Measurements from ENCODE around the gene APBA3. TPM values are rescaled to one million over a fixed set of nuclear protein-coding genes. Genes with fewer than 3 reads are reported as not detected.

APBA3 gene
- total RNA-seq, 3 donors from 2014 or later (not counting 1 experiment from before 2014, with no cell fraction given) = 39.9 to 53.6 (median 43.8) TPM

DNA sequence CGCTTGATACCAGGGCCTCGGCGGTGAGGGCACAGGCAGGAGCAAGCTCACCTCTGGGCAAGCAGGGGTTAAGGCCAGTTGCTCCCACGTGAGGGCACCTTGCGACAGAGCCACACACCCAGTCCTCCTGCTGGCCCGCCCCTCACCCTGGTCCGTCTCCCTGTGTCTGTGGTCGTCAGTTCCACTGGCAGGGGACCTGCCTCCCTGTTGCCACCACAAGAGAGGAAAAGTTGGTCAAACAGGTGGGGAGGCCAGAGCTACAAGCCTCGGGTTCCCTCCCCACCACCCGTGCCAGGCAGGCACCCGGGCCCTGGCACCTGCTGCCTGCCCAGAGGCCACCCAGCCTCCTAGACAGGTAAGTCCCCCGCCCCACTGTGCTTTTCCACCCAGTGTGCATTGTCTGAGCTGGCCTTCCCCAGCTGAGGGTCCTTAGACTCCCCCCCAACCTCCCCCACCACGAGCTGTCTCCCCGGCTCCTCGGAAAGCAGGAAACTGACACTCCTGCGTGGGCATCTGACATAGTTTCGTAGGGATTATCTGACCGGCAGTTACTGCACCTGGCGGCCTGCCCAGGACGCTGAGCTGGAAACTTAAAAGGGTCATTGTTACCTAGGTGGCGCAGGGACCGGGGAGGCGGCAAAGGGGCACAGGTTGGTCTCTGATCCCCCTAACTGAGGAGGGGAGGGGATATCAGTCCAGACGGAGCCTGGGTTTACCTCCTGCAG lies 53.1 kb downstream of the APBA3 start, which contains the start of gene TJP3:
TJP3 (plus strand) TSS at position 178 of the 725 bp plus-strand sequence. CDS start 20,049 bp downstream, outside the sequence.
- no peak within 1 kb of the TSS for H3K27ac Mint-ChIP-seq
- no peaks in the 10 kb centered on the region for H3K36me3 Mint-ChIP-seq
- no peaks in the 10 kb centered on the region for H3K27me3 ChIP-seq (ENCODE audit: control insufficient read depth, insufficient read depth, low read length)
- ATAC-seq (no peak), DNase-seq (no peak)
- H3K27me3 Mint-ChIP-seq (ENCODE audit: low read depth in 2 of 2) = no peaks in the 10 kb centered on the region
- WGBS (ENCODE audit: insufficient coverage) = 40% methylated on average over 24 of the region's 24 CpGs
- no peak within 1 kb of the TSS for H3K4me3 Mint-ChIP-seq
- intact Hi-C loops (cut with micrococcal nuclease) = no loop called here
- peaks cover 0 to 8% of the 10 kb centered on the region in 2 donors for H3K4me1 Mint-ChIP-seq
- TF ChIP-seq, protein P1, sequence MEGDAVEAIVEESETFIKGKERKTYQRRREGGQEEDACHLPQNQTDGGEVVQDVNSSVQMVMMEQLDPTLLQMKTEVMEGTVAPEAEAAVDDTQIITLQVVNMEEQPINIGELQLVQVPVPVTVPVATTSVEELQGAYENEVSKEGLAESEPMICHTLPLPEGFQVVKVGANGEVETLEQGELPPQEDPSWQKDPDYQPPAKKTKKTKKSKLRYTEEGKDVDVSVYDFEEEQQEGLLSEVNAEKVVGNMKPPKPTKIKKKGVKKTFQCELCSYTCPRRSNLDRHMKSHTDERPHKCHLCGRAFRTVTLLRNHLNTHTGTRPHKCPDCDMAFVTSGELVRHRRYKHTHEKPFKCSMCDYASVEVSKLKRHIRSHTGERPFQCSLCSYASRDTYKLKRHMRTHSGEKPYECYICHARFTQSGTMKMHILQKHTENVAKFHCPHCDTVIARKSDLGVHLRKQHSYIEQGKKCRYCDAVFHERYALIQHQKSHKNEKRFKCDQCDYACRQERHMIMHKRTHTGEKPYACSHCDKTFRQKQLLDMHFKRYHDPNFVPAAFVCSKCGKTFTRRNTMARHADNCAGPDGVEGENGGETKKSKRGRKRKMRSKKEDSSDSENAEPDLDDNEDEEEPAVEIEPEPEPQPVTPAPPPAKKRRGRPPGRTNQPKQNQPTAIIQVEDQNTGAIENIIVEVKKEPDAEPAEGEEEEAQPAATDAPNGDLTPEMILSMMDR (IDR thresholded peaks at IDR 0.05) = no peak
- H3K4me3 ChIP-seq (ENCODE audit: low read length) = no peak within 1 kb of the TSS
- H3K9me3 ChIP-seq (ENCODE audit: control insufficient read depth, insufficient read depth, low read length) = no peaks in the 10 kb centered on the region
- no peaks in the 10 kb centered on the region for H3K9me3 Mint-ChIP-seq
- peaks cover 3% of the 10 kb centered on the region for H3K4me1 ChIP-seq (ENCODE audit: control insufficient read depth, insufficient read depth, low read length)
- no peak within 1 kb of the TSS for H3K27ac ChIP-seq (ENCODE audit: low read length)
- H3K36me3 ChIP-seq (ENCODE audit: control insufficient read depth, insufficient read depth, low read length) = no peaks in the 10 kb centered on the region

DNA sequence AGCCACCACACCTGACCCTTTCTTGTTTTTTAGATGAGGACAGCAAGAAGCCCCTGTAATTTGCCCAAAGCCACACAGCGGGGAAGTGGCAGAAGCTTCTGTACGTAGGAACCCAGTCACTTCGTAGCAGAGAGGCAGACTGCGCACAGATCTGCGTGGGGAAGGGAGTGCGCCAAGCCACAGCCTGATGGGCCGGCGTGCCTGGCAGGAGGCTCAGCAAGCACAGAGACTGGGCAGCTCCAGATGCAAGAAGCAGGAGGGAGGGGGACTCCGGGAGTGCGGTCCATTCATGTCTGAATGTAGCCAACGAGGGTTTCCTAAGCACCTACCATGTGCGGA lies 53.7 kb downstream of the APBA3 start:
- 84% methylated on average over 12 of the region's 12 CpGs for WGBS (ENCODE audit: insufficient coverage)
- Histone ChIP-seq H3K27ac (ENCODE audit: low read length) (no peak overlapping the region), H3K36me3 (ENCODE audit: control insufficient read depth, insufficient read depth, low read length) (no peaks in the 10 kb centered on the region), H3K4me3 (ENCODE audit: low read length) (no peak overlapping the region), H3K27me3 (ENCODE audit: control insufficient read depth, insufficient read depth, low read length) (no peaks in the 10 kb centered on the region), H3K9me3 (ENCODE audit: control insufficient read depth, insufficient read depth, low read length) (no peaks in the 10 kb centered on the region), H3K4me1 (ENCODE audit: control insufficient read depth, insufficient read depth, low read length) (peaks cover 3% of the 10 kb centered on the region)
- H3K9me3 Mint-ChIP-seq = no peaks in the 10 kb centered on the region
- H3K27me3 Mint-ChIP-seq (ENCODE audit: low read depth in 2 of 2) = no peaks in the 10 kb centered on the region
- ATAC-seq = no peak
- no peak for DNase-seq
- peaks cover 0 to 4% of the 10 kb centered on the region in 2 donors for H3K4me1 Mint-ChIP-seq
- H3K27ac Mint-ChIP-seq = no peak overlapping the region
- no peaks in the 10 kb centered on the region for H3K36me3 Mint-ChIP-seq
- intact Hi-C loops (cut with micrococcal nuclease) = loop anchor here (2.0 kb wide), 1 partner anchor 163 kb away; no protein-coding TSS in a partner anchor
- TF ChIP-seq, protein P1 (IDR thresholded peaks at IDR 0.05) = no peak
- H3K4me3 Mint-ChIP-seq = no peak overlapping the region

DNA sequence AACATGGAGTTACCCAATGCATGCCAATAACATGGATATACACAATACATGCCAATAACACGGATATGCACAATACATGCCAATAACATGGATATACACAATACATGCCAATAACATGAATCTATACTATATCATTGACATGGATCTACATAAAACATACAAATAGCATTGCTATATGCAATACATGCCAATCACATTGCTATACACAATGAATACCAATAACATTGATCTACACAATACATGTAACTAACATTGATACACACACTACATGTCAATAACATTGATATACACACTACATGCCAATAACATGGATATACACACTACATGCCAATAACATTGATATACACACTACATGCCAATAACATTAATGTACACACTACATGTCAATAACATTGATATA lies 60.3 kb downstream of the APBA3 start:
- H3K4me1 Mint-ChIP-seq = peaks cover 9 to 43% of the 10 kb centered on the region in 2 donors
- Histone ChIP-seq H3K27ac (ENCODE audit: low read length) (no peak overlapping the region), H3K36me3 (ENCODE audit: control insufficient read depth, insufficient read depth, low read length) (no peaks in the 10 kb centered on the region), H3K9me3 (ENCODE audit: control insufficient read depth, insufficient read depth, low read length) (no peaks in the 10 kb centered on the region), H3K27me3 (ENCODE audit: control insufficient read depth, insufficient read depth, low read length) (no peaks in the 10 kb centered on the region), H3K4me3 (ENCODE audit: low read length) (no peak overlapping the region), H3K4me1 (ENCODE audit: control insufficient read depth, insufficient read depth, low read length) (peaks cover 31% of the 10 kb centered on the region)
- no peak overlapping the region for H3K27ac Mint-ChIP-seq
- no peaks in the 10 kb centered on the region for H3K27me3 Mint-ChIP-seq (ENCODE audit: low read depth in 2 of 2)
- H3K9me3 Mint-ChIP-seq = no peaks in the 10 kb centered on the region
- ATAC-seq (no peak), DNase-seq (no peak)
- no peaks in the 10 kb centered on the region for H3K36me3 Mint-ChIP-seq
- intact Hi-C loops (cut with micrococcal nuclease) = no loop called here
- TF ChIP-seq, protein P1 (IDR thresholded peaks at IDR 0.05) = no peak
- no peak overlapping the region for H3K4me3 Mint-ChIP-seq
- WGBS (ENCODE audit: insufficient coverage) = 16% methylated on average over 1 of the region's 1 CpG

Other genes with a start within 250 kb of the APBA3 start
- 10 to 100 TPM in 1 of 3 donors, 1 to 10 TPM in 2; 5.9 to 11.6 (median 6.4) TPM for gene TEKTIP1, start 222.5 kb downstream of the APBA3 start, total RNA-seq
- 10 to 100 TPM; 29.8 to 34.5 (median 33.6) TPM for gene MFSD12, start 204.1 kb downstream of the APBA3 start, total RNA-seq
- 10 to 100 TPM; 45.8 to 57.5 (median 52.1) TPM for gene HMG20B, start 188.7 kb downstream of the APBA3 start, total RNA-seq
- gene GIPC3, start 176.2 kb downstream of the APBA3 start, total RNA-seq = under 1 TPM; 0.28 to 0.66 (median 0.56) TPM
- 1 to 10 TPM; 1.4 to 2.1 (median 2.1) TPM for gene TBXA2R, start 154.8 kb downstream of the APBA3 start, total RNA-seq
- gene CACTIN, start 134.9 kb downstream of the APBA3 start, total RNA-seq = 10 to 100 TPM; 33.6 to 42.2 (median 40.8) TPM
- 10 to 100 TPM; 35.0 to 49.2 (median 36.8) TPM for gene PIP5K1C, start 61.2 kb downstream of the APBA3 start, total RNA-seq
- 1 to 10 TPM; 1.1 to 2.9 (median 1.3) TPM for gene TJP3, start 53.3 kb downstream of the APBA3 start, total RNA-seq
- gene MRPL54, start 990 bp upstream of the APBA3 start, total RNA-seq = 10 to 100 TPM; 54.1 to 60.5 (median 55.5) TPM
- not detected for gene RAX2, start 10.5 kb upstream of the APBA3 start, total RNA-seq
- gene MATK, start 24.7 kb upstream of the APBA3 start, total RNA-seq = 100 to 1,000 TPM; 269 to 353 (median 317) TPM
- 1 to 10 TPM; 1.6 to 4.4 (median 1.7) TPM for gene ZFR2, start 107.3 kb upstream of the APBA3 start, total RNA-seq
- gene ATCAY, start 119.0 kb upstream of the APBA3 start, total RNA-seq = not detected
- not detected for gene NMRK2, start 171.4 kb upstream of the APBA3 start, total RNA-seq
- gene DAPK3, start 209.4 kb upstream of the APBA3 start, total RNA-seq = 10 to 100 TPM; 54.3 to 66.4 (median 58.1) TPM
- 1,000 to 10,000 TPM; 1,302 to 1,442 (median 1,437) TPM for gene EEF2, start 223.8 kb upstream of the APBA3 start, total RNA-seq
- gene PIAS4, start 246.0 kb upstream of the APBA3 start, total RNA-seq = 10 to 100 TPM; 25.4 to 39.4 (median 26.8) TPM

All from natural killer cell (primary cell).